ENCODE measurements around the gene ALOX12B. TPM values are rescaled to one million over a fixed set of nuclear protein-coding genes. Genes with fewer than 3 reads are reported as not detected.

The ALOX12B gene
- total and polyA plus RNA-seq, 2 of the 13 experiments (the other 11 are each of a cell fraction or from before 2014, with no cell fraction given): 0.13 TPM; not detected in 1

DNA sequence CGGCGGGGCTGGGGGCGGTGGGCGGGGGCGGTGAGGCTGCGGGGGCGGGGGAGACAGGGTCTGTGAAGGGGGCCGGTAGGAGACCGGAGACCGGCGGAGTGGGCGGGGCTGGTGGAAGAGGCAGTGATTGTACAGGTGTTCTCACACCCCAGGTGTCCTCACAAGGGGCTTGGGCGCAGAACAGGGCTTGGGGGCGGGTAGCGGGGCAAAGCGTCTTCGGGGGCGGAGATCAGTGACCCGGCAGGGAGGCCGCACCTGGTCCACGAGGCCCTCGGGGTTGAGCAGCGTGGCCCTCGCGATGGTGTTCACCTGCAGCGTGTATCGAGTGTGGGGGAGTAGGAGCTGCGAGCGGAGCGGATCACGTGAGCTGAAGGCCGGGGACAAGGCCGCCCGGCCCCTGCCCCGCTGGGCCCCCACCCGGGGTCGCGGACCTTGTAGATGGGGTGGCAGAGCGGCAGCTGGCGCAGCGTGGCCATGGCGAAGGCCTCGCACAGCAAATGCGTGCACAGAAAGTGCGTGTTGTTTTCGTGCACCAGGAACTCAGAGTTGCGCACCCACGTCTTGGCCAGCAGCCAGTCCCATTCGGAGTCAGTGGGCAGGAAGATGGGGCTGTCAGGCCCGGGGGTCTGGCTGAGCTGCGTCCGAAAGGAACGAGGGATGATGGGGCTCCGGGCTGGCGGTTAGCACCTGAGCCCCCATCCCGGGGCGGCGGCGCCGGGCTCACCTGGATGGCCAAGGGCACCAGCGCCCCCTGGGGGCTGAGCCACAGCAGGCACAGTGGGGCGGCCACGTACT lies 22.3 kb upstream of the ALOX12B start:
- Histone ChIP-seq H3K79me2 (ENCODE audit: insufficient read depth, low read length) (no peaks in the 10 kb centered on the region), H4K20me1 (ENCODE audit: insufficient read depth, low read length) (no peaks in the 10 kb centered on the region), H3K9me3 (ENCODE audit: low read length) (no peaks in the 10 kb centered on the region), H3K4me1 (ENCODE audit: insufficient read depth, low read length) (no peaks in the 10 kb centered on the region), H2AFZ (ENCODE audit: low read length) (no peak overlapping the region), H3K27me3 (ENCODE audit: control insufficient read depth in 1 of 2, insufficient read depth in 2 of 2, low read length in 2 of 2) (peaks cover 9 to 62% of the 10 kb centered on the region in 2 experiments), H3K36me3 (replicated peaks in 1 of 2; ENCODE audit: control insufficient read depth in 1 of 2, insufficient read depth in 2 of 2, low read length in 2 of 2) (no peaks in the 10 kb centered on the region), H3K4me3 (replicated peaks in 1 of 3; ENCODE audit: insufficient read depth in 1 of 3, low read depth in 2 of 3, low read length in 3 of 3) (peak overlapping the region in 1 of 3 experiments; percentile 23; a peak in 1 of 6 replicates), H3K4me2 (ENCODE audit: low read depth, low read length) (peak overlapping the region; percentile 47; the same call in 1 of the 2 replicates), H3K9ac (ENCODE audit: insufficient read depth, low read depth, low read length) (no peak overlapping the region), H3K27ac (ENCODE audit: extremely low read length, insufficient read depth, low read length) (no peak overlapping the region)
- ChIA-PET POLR2A (no interaction called here), CTCF (ENCODE audit: low intra/inter-chr PET ratio, low total read pairs) (interaction anchor here (1.7 to 2.5 kb wide), 3 partner anchors 16 to 49 kb away, joined by 4 to 14 read pairs (median 11); no protein-coding TSS in a partner anchor)
- FAIRE-seq (no peak), ATAC-seq (peak; percentile 89), DNase-seq (ENCODE audit: low spot score) (no peak)
- intact Hi-C loops (cut with micrococcal nuclease; ENCODE audit: unreplicated experiment): loop anchor here (1.0 to 5.0 kb wide), 2 partner anchors 8 to 48 kb away; partner anchors contain the start of gene ALOXE3
- in situ Hi-C loops (cut with HindIII; ENCODE audit: extremely low pct_ligation_motif_present, low pct_unique_long_range_greater_than_20kb): no loop called here
- WGBS (ENCODE audit: low lambda C conversion rate): 36% methylated on average over 25 of the region's 63 CpGs
- BruUV-seq (replicated peaks): no TSS peak
- 0 out of 2 replicates have a peak, but pooled peaks have one; percentile 15 for TF ChIP-seq HOXA3 (CRISPR knock-in tag; IDR thresholded peaks at IDR 0.05)
- peak; percentile 41 for TF ChIP-seq AGO1 (IDR thresholded peaks at IDR 0.05; ENCODE audit: low read depth, low read length, poor library complexity, severe bottlenecking)
- TF ChIP-seq, protein P1, sequence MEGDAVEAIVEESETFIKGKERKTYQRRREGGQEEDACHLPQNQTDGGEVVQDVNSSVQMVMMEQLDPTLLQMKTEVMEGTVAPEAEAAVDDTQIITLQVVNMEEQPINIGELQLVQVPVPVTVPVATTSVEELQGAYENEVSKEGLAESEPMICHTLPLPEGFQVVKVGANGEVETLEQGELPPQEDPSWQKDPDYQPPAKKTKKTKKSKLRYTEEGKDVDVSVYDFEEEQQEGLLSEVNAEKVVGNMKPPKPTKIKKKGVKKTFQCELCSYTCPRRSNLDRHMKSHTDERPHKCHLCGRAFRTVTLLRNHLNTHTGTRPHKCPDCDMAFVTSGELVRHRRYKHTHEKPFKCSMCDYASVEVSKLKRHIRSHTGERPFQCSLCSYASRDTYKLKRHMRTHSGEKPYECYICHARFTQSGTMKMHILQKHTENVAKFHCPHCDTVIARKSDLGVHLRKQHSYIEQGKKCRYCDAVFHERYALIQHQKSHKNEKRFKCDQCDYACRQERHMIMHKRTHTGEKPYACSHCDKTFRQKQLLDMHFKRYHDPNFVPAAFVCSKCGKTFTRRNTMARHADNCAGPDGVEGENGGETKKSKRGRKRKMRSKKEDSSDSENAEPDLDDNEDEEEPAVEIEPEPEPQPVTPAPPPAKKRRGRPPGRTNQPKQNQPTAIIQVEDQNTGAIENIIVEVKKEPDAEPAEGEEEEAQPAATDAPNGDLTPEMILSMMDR (CRISPR knock-in tag; IDR thresholded peaks at IDR 0.05): peak; percentile 90
- TF ChIP-seq ZFP91 (CRISPR knock-in tag; IDR thresholded peaks at IDR 0.05; ENCODE audit: borderline replicate concordance): peak; percentile 21; the same call in 1 of the 2 replicates
- no peak for TF ChIP-seq NR0B2 (CRISPR knock-in tag; IDR thresholded peaks at IDR 0.05)
- peak; percentile 65 for TF ChIP-seq XRCC5 (optimal IDR thresholded peaks at IDR 0.05; ENCODE audit: low read length)
- TF ChIP-seq RFXAP (CRISPR knock-in tag; IDR thresholded peaks at IDR 0.05; ENCODE audit: borderline replicate concordance): 0 out of 2 replicates have a peak, but pooled peaks have one; percentile 24
- peak; percentile 61 for TF ChIP-seq RAD21 (CRISPR knock-in tag; IDR thresholded peaks at IDR 0.05)
- peak; percentile 58; the same call in 1 of the 2 replicates for TF ChIP-seq KDM2A (CRISPR knock-in tag; IDR thresholded peaks at IDR 0.05; ENCODE audit: borderline replicate concordance, low read depth)
- peak; percentile 8; the same call in 1 of the 2 replicates for TF ChIP-seq SMC3 (IDR thresholded peaks at IDR 0.05; ENCODE audit: low read length)
- peak; percentile 25 for TF ChIP-seq SRSF1 (optimal IDR thresholded peaks at IDR 0.05; ENCODE audit: low read depth, low read length)
- TF ChIP-seq ZNF687 (CRISPR knock-in tag; IDR thresholded peaks at IDR 0.05): peak; percentile 43
- TF ChIP-seq ZEB1 (IDR thresholded peaks at IDR 0.05; ENCODE audit: insufficient replicate concordance, low read depth): peak; percentile 84

All from HepG2 (cell line).